Activated naive CD8-positive, alpha-beta T cell treated with anti-CD3 and anti-CD28 coated beads for 36 hours (primary cell): ENCODE data around the gene ACTR6. TPM values are rescaled to one million over a fixed set of nuclear protein-coding genes. Genes with fewer than 3 reads are reported as not detected.
A peak's percentile ranks its signal among the peaks of the same experiment; 100 is the strongest.
"Not testable (repeated sequence)": the region's sequence is repeated elsewhere in the genome, so short reads cannot be mapped to it uniquely, and the experiment has no call there.

ENCODE experiments used
- DNase-seq: peaks from one replicate; pipeline ENCODE4 v3.0.0; 2021
- H3K27ac Mint-ChIP-seq: one replicate; pipeline ENCODE4 v1.8.0; 2022; ENCODE audit warnings: mild to moderate bottlenecking, moderate library complexity, mixed read lengths
- H3K27me3 Mint-ChIP-seq: one replicate; pipeline ENCODE4 v1.8.0; 2022; ENCODE audit warnings: mild to moderate bottlenecking, mixed read lengths
- H3K36me3 Mint-ChIP-seq: one replicate; pipeline ENCODE4 v1.8.0; 2021; ENCODE audit warnings: mild to moderate bottlenecking, mixed read lengths
- H3K4me1 Mint-ChIP-seq: one replicate; pipeline ENCODE4 v1.8.0; 2021; ENCODE audit warnings: mixed read lengths
- H3K4me3 Mint-ChIP-seq: one replicate; pipeline ENCODE4 v1.8.0; 2022; ENCODE audit warnings: mild to moderate bottlenecking, moderate library complexity, mixed read lengths
- H3K9me3 Mint-ChIP-seq: one replicate; pipeline ENCODE4 v1.8.0; 2022; ENCODE audit warnings: mixed read lengths
- total RNA-seq, 2 experiments: library from RNA; stranded (reverse); gene quantifications; one replicate each; pipeline ENCODE4 v1.2.3, GENCODE V29; 2021

Gene ACTR6
- total RNA-seq, 2 experiments from 2014 or later, result 27.1 to 27.9 TPM

DNA sequence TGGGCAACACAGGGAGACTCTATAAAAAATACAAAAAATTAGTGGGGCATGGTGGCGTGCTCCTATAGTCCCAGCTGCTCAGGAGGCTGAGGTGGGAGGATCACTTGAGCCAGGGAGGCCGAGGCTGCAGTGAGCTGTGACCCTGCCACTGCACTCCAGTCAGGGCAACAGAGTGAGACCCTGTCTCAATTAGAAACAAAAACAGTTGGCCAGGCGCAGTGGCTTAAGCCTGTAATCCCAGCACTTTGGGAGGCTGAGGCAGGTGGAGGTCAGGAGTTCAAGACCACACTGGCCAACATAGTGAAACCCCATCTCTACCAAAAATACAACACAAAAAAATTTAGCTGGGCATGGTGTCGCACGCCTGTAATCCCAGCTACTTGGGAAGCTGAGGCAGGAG lies 64.5 kb downstream of the ACTR6 start:
- not testable (repeated sequence) for H3K27me3 Mint-ChIP-seq, H3K4me3 Mint-ChIP-seq, DNase-seq, H3K27ac Mint-ChIP-seq, H3K9me3 Mint-ChIP-seq, H3K36me3 Mint-ChIP-seq
- H3K4me1 Mint-ChIP-seq, result peaks cover 15% of the 10 kb centered on the region

DNA sequence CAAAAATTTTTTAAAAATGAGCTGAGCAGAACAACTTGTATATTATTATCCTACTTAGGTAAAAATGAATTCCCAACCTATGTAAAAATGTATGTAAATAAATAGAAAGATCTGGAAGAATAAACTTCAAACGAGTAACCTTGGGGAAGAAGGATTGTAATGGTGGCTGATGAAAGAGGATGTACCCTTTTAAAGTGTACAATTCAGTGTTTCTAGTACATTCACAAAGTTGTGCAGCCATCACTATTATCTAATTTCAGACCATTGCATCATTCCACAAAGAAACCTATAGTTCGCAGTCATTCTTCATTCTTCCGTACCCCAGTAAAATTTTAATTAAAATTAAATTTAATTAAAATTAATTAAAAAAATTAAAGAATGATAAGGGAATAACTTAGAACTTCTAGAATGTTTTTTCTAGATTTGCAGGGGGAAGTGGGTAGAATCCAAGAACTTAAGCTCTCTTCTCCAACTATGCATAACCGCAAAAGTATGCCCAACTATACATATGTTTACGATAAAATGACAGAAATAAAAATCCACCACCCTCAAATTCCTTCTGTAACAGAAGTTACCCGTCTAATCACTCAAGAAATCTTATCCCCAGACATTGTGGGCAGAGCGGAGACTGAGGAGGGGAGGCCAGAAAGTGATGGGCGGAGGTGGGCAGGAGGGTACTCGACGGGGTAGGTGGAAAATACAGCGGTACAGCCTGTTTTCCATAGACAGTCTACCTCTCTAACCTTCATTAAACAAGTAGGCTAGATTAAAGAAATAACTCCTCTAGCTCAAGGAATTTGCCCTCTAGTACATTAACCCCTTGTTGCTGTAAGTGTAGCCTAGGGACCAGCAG lies 65.3 kb downstream of the ACTR6 start:
- peak overlapping the region; percentile 96 for H3K4me3 Mint-ChIP-seq
- H3K27me3 Mint-ChIP-seq, result no peaks in the 10 kb centered on the region
- H3K36me3 Mint-ChIP-seq, result peaks cover 2% of the 10 kb centered on the region
- DNase-seq, result no peak
- peaks cover 19% of the 10 kb centered on the region for H3K4me1 Mint-ChIP-seq
- peak overlapping the region; percentile 99 for H3K27ac Mint-ChIP-seq
- H3K9me3 Mint-ChIP-seq, result no peaks in the 10 kb centered on the region

DNA sequence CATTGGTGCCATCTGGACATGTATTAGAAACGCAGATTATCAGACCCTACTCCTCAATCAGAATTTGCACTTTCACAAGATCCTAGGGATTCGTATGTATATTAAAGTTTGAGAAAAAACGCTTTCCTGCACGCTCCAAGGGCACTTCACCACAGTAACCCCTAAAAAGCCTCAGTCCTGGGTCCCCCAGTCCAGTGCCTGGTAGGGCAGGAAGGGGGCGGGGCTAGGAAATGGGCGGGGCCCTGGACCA lies 65.9 kb downstream of the ACTR6 start:
- H3K4me1 Mint-ChIP-seq, result peaks cover 23% of the 10 kb centered on the region
- no peaks in the 10 kb centered on the region for H3K9me3 Mint-ChIP-seq
- no peaks in the 10 kb centered on the region for H3K27me3 Mint-ChIP-seq
- no peak for DNase-seq
- H3K4me3 Mint-ChIP-seq, result peak overlapping the region; percentile 96
- H3K36me3 Mint-ChIP-seq, result peaks cover 2% of the 10 kb centered on the region
- H3K27ac Mint-ChIP-seq, result peak overlapping the region; percentile 99

DNA sequence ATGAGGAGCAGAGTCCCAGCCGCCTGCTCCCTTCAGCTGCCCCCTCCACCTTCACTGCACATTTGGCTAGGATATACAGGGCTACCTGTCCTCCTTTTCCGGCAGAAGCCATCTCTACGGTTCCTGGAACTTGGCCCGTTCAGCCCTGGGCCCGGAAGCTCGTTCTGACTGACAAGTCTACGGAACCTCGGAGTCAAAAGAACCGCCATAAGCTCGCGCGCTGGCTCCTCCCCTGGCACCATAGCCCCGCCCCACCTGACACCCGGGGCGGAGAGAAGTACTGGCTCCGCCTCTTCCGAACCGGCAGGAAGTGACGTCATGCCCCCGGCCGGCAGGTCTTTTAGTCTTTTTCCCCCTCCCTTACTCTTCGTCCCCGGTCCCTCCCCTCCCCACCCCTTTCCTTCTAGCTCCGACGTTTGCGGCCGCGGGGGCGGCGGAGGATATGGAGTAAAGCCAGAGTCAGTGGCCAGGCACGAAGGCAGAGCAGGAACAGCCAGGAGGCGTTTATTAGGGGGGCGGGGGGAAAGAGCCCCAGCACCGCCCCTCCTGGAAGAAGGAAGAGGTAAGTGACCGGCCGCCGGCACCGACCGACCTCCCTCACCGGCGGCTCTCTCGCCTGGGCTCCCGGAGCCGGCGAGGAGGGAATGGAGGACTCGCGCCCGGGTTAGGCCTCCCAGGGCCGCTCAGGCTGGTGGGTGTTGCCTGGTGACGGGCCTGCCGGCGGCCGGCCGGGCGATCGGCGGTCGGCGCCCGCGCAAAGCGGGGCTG lies 66.4 kb downstream of the ACTR6 start, which contains the start of the genes DEPDC4 and SCYL2:
DEPDC4 (minus strand) TSS at position 245 of the 768 bp plus-strand sequence; CDS start at position 242, 3 bp downstream.
SCYL2 (plus strand) TSS at position 343 of the 768 bp plus-strand sequence. CDS start 15,794 bp downstream, outside the sequence.
- H3K27me3 Mint-ChIP-seq, result no peaks in the 10 kb centered on the region
- peaks cover 27% of the 10 kb centered on the region for H3K4me1 Mint-ChIP-seq
- H3K9me3 Mint-ChIP-seq, result no peaks in the 10 kb centered on the region
- H3K27ac Mint-ChIP-seq, result peak within 1 kb of the TSS; percentile 99
- H3K36me3 Mint-ChIP-seq, result peaks cover 4% of the 10 kb centered on the region
- H3K4me3 Mint-ChIP-seq, result peak within 1 kb of the TSS; percentile 96
- peak; percentile 91 for DNase-seq

DNA sequence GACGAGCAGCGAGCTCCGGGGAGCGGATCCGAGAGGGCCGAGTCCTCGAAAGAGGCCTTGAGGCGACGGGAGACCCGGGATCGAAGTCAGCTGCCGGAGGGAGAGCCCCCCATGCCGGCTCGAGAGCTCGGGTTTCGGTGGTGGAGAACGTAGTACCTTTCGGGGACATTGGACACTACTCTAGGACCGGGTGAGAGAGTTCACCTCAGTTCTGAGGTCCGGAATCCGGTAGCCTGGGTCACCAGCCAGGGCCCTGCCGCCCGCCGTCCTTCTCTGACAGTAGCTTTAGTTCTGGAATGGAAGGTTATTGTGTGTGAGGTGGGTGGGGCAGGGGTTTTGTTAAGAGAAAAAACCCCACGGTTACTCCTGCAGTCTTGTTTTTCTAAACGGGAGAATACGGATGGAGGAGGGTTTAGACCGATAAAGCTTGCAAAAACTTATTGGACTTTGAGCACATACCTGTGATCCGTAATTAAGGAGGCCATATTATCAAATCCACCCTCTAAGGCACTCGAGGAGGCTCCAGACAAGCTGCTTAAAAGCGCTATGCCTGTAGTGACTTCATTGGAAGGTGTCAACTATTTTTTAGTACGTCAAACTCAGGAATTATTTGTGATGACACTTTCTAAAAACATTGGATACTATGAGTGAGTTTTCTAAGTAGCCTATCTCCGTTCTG lies 67.1 kb downstream of the ACTR6 start:
- H3K4me3 Mint-ChIP-seq, result peak overlapping the region; percentile 96
- peaks cover 4% of the 10 kb centered on the region for H3K36me3 Mint-ChIP-seq
- H3K9me3 Mint-ChIP-seq, result no peaks in the 10 kb centered on the region
- H3K27ac Mint-ChIP-seq, result peak overlapping the region; percentile 76
- peaks cover 32% of the 10 kb centered on the region for H3K4me1 Mint-ChIP-seq
- H3K27me3 Mint-ChIP-seq, result no peaks in the 10 kb centered on the region
- no peak for DNase-seq

DNA sequence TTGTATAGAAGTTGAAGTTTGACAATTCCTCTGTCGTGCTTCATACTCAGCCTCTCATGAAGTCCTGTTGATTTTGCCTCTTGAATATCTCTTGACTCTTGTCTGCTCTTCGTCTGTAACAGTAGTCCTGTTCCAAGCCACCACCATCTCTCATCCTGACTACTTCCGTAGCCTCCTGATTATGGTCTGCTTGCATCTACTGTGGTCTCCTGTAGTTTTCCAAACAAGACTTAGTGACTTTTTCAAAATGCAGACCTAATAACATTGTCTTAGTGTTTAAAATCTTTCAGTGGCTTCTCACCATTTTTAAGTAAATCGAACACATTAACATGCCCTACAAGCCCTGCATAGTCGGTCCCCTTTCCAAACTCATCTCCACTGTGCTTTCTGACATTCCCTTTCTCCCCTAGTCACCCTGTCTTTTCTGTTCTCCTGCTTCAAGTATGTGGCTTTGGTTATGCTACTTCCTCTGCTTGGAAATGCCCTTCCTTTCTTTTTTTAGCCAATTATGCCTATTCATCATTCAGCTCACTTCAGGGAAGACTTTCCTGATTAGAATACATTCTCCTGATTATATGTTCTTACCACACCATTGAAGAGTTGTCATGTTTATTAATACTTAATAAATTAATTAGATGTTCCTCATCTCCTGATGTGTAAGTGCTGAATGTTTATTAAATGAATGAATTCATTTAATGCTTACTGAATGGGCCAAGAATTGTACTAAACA lies 68.4 kb downstream of the ACTR6 start:
- Mint-ChIP-seq H3K4me1 (peaks cover 42% of the 10 kb centered on the region), H3K36me3 (peaks cover 4% of the 10 kb centered on the region), H3K27me3 (no peaks in the 10 kb centered on the region), H3K27ac (no peak overlapping the region), H3K9me3 (no peaks in the 10 kb centered on the region), H3K4me3 (peak overlapping the region; percentile 65)
- no peak for DNase-seq

DNA sequence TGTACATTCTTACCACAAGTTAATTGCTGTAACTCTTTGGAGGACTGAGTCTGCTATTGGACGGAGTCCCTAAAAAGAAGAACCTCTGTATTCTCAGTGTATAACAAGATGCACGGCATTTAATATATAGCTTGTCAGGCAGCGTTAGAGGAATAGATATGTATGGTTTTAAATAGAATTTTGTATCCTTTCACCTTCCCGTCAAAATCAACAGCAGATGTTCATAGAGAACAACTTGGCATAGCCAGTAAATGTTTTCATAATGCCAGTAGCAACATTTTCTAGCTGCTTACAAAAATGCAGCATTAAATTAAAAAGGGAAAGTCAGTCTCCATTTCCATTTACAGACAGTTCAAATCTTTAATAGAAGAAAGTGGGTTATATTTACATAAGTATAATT lies 73.2 kb downstream of the ACTR6 start:
- Mint-ChIP-seq H3K4me3 (no peak overlapping the region), H3K36me3 (peaks cover 14% of the 10 kb centered on the region), H3K27me3 (no peaks in the 10 kb centered on the region), H3K27ac (no peak overlapping the region), H3K4me1 (peaks cover 55% of the 10 kb centered on the region), H3K9me3 (no peaks in the 10 kb centered on the region)
- no peak for DNase-seq

Other genes with a start within 250 kb of the ACTR6 start
- not detected for gene ANKS1B, start 215.9 kb upstream of the ACTR6 start, total RNA-seq
- 10 to 100 TPM; 34.1 to 35.3 TPM for gene BLTP3B, start 57.9 kb upstream of the ACTR6 start, total RNA-seq
- 1 to 10 TPM; 2.4 to 2.8 TPM for gene DEPDC4, start 66.3 kb downstream of the ACTR6 start, total RNA-seq
- 10 to 100 TPM; 26.7 to 27.1 TPM for gene SCYL2, start 66.4 kb downstream of the ACTR6 start, total RNA-seq
- gene SLC17A8, start 156.3 kb downstream of the ACTR6 start, total RNA-seq, result not detected